Upper lobe of right lung (tissue), 1 donor: ENCODE measurements around the gene SEMA4C. TPM values are rescaled to one million over a fixed set of nuclear protein-coding genes. Genes with fewer than 3 reads are reported as not detected.
"Not testable (repeated sequence)": the region's sequence is repeated elsewhere in the genome, so short reads cannot be mapped to it uniquely, and the experiment has no call there.

Experiments used
- ATAC-seq: fragments of 200-7000 bp; cut with Tn5 transposase; one replicate; pipeline ENCODE4 v1.9.1; 2020; ENCODE audit warnings: mild to moderate bottlenecking, moderate library complexity
- DNase-seq: peaks from one replicate; pipeline ENCODE4 v3.0.0-alpha.2; 2020
- H3K27ac ChIP-seq: fragments of 200-600 bp; one replicate; pipeline ENCODE4 v1.8.0; 2022
- H3K27me3 ChIP-seq: fragments of 200-600 bp; one replicate; pipeline ENCODE4 v1.8.0; 2022; ENCODE audit warnings: mild to moderate bottlenecking
- H3K36me3 ChIP-seq: fragments of 200-600 bp; one replicate; pipeline ENCODE4 v1.8.0; 2022
- H3K4me1 ChIP-seq: fragments of 200-600 bp; one replicate; pipeline ENCODE4 v1.8.0; 2022
- H3K4me3 ChIP-seq: fragments of 200-600 bp; one replicate; pipeline ENCODE4 v1.8.0; 2022; ENCODE audit warnings: mild to moderate bottlenecking
- H3K9me3 ChIP-seq: fragments of 200-600 bp; one replicate; pipeline ENCODE4 v1.8.0; 2022
- intact Hi-C: fragments of 100-400 bp; cut with DNase I; formaldehyde crosslinking; loops from one replicate; pipeline ENCODE4 v1.11.0; 2022
- total RNA-seq: library from RNA; stranded (reverse); fragmentation: NEBNext Ultra II Directional; extraction: Animal tissue kit (Norgen Biotek cat#: 25700); gene quantifications from one replicate; pipeline ENCODE4 v1.2.1, GENCODE V29; 2021
- TF ChIP-seq, protein P1 (sequence below): fragments of 200-600 bp; IDR thresholded peaks from one replicate; pipeline ENCODE4 v1.8.0; 2022; ENCODE audit warnings: antibody characterized with exemption
- donor health status: DM: no; HTN: yes; CAD: no; lungs with severe emphysema.

Gene SEMA4C
- total RNA-seq, 1 donor from 2014 or later, result 37.7 TPM

GRCh38 chr2:96890726-96891385 is 21.0 kb upstream of the SEMA4C start:
- H3K9me3 ChIP-seq, result no peaks in the 10 kb centered on the region
- ATAC-seq (no peak), DNase-seq (no peak)
- H3K27ac ChIP-seq, result peak overlapping the region; percentile 4
- H3K36me3 ChIP-seq, result no peaks in the 10 kb centered on the region
- peaks cover 43% of the 10 kb centered on the region for H3K4me1 ChIP-seq
- no peak overlapping the region for H3K4me3 ChIP-seq
- intact Hi-C loops, result no loop called here
- no peaks in the 10 kb centered on the region for H3K27me3 ChIP-seq
- TF ChIP-seq, protein P1, sequence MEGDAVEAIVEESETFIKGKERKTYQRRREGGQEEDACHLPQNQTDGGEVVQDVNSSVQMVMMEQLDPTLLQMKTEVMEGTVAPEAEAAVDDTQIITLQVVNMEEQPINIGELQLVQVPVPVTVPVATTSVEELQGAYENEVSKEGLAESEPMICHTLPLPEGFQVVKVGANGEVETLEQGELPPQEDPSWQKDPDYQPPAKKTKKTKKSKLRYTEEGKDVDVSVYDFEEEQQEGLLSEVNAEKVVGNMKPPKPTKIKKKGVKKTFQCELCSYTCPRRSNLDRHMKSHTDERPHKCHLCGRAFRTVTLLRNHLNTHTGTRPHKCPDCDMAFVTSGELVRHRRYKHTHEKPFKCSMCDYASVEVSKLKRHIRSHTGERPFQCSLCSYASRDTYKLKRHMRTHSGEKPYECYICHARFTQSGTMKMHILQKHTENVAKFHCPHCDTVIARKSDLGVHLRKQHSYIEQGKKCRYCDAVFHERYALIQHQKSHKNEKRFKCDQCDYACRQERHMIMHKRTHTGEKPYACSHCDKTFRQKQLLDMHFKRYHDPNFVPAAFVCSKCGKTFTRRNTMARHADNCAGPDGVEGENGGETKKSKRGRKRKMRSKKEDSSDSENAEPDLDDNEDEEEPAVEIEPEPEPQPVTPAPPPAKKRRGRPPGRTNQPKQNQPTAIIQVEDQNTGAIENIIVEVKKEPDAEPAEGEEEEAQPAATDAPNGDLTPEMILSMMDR, result no peak

DNA sequence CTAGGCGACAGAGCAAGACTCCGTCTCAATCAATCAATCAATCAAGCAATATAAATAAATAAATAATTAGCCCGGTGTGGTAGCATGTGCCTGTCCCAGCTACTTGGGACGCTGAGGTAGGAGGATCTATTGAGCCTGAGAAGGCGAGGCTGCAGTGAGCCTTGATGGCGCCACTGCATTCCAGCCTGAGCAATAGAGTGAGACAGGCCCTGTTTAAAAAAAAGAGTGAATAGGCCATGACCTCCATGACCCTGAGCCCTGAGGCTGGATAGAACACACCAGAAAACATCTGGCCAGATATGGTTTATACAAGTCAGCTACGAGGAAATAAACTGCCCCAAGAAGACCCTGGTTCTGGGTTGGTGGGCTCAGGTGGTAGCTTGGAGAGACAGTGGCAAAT is 20.4 kb upstream of the SEMA4C start:
- H3K9me3 ChIP-seq, result no peaks in the 10 kb centered on the region
- TF ChIP-seq, protein P1, result no peak
- no peak overlapping the region for H3K27ac ChIP-seq
- H3K4me1 ChIP-seq, result peaks cover 46% of the 10 kb centered on the region
- no peaks in the 10 kb centered on the region for H3K27me3 ChIP-seq
- no peaks in the 10 kb centered on the region for H3K36me3 ChIP-seq
- ATAC-seq (no peak), DNase-seq (no peak)
- no peak overlapping the region for H3K4me3 ChIP-seq
- intact Hi-C loops, result no loop called here

GRCh38 chr2:96889502-96889901 is 19.6 kb upstream of the SEMA4C start:
- intact Hi-C loops, DNase-seq, H3K9me3 ChIP-seq, H3K36me3 ChIP-seq, H3K27me3 ChIP-seq, H3K4me3 ChIP-seq, H3K27ac ChIP-seq, ATAC-seq: not testable (repeated sequence)
- peaks cover 54% of the 10 kb centered on the region for H3K4me1 ChIP-seq

GRCh38 chr2:96888072-96889011 is 18.5 kb upstream of the SEMA4C start:
- no peaks in the 10 kb centered on the region for H3K36me3 ChIP-seq

GRCh38 chr2:96887493-96888012 is 17.7 kb upstream of the SEMA4C start:
- Histone ChIP-seq H3K36me3 (no peaks in the 10 kb centered on the region), H3K9me3 (no peaks in the 10 kb centered on the region), H3K4me1 (peaks cover 56% of the 10 kb centered on the region), H3K27ac (peak overlapping the region; percentile 38), H3K4me3 (no peak overlapping the region), H3K27me3 (no peaks in the 10 kb centered on the region)
- ATAC-seq (peak; percentile 3), DNase-seq (peak; percentile 61)
- intact Hi-C loops, result no loop called here
- TF ChIP-seq, protein P1, result no peak

More at GRCh38 chr2:96888072-96889011, 18.5 kb upstream of the SEMA4C start:
- DNase-seq, result peak; percentile 81
- H3K27me3 ChIP-seq, result no peaks in the 10 kb centered on the region
- peaks cover 56% of the 10 kb centered on the region for H3K4me1 ChIP-seq
- H3K4me3 ChIP-seq, result no peak overlapping the region
- ATAC-seq, result peak; percentile 65
- H3K27ac ChIP-seq, result peak overlapping the region; percentile 38
- intact Hi-C loops, result no loop called here
- TF ChIP-seq, protein P1, result no peak
- no peaks in the 10 kb centered on the region for H3K9me3 ChIP-seq
